NCI-H1694 (cell line): ENCODE measurements around the gene SLC35G1.

Experiments used
- DNase-seq: peaks from one replicate; lab custom pipeline; 2025; lab: John Stamatoyannopoulos, UW

Gene SLC35G1

DNA sequence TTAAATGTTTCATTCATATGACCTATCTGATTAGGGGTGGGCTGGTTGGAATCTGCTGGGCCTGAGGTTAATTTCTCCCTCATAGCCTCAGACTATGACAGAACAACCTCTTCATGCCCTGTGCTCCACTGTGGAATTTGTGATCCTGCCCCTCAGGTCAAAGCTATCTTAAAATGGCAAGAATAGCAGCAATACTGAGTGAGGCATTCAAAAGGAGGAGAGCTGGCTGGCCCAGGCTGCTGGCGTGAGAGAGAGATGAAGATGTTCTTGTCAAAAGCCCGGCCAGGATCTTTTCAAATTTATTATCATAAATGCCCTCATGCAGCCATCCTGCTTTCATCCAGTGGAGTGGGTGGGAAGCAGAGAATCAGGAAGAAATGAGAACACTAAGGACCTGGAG lies 58.1 kb downstream of the SLC35G1 start:
- no peak for DNase-seq
